Keratinocyte (primary cell): ENCODE measurements around the gene IGSF9. TPM values are rescaled to one million over a fixed set of nuclear protein-coding genes. Genes with fewer than 3 reads are reported as not detected.

Experiments used
- DNase-seq: peaks from one replicate; pipeline ENCODE4 v3.0.0-alpha.2; 2011; ENCODE audit warnings: low read depth, missing footprints, low spot score
- FAIRE-seq: peaks from 2 replicates; lab custom pipeline; 2011; peaks lifted over from hg19 to GRCh38; lab: Jason Lieb, UNC
- H2AFZ ChIP-seq: 2 replicates; pipeline ENCODE4 v1.6.0; 2012; ENCODE audit warnings: low read length, control low read depth, inconsistent platforms; ENCODE audit not compliant: control insufficient read depth
- H3K27ac ChIP-seq: 2 replicates; pipeline ENCODE4 v1.5.1; 2011; ENCODE audit warnings: low read length; ENCODE audit not compliant: control insufficient read depth, insufficient read depth
- H3K27me3 ChIP-seq: 3 replicates; pipeline ENCODE4 v1.6.0; 2011; ENCODE audit warnings: low read length; ENCODE audit not compliant: control insufficient read depth, insufficient read depth; ENCODE audit errors: extremely low read depth
- H3K36me3 ChIP-seq, 2 experiments: 2 replicates in 1 of 2; 3 replicates in 1 of 2; pipeline ENCODE4 v1.5.1; 2011; ENCODE audit warnings: low read length in 2 of 2, mild to moderate bottlenecking in 1 of 2; ENCODE audit not compliant: control insufficient read depth in 2 of 2, insufficient read depth in 2 of 2; ENCODE audit errors: extremely low read depth in 1 of 2
- H3K4me1 ChIP-seq: 3 replicates; pipeline ENCODE4 v1.5.1; 2011; ENCODE audit warnings: low read length; ENCODE audit not compliant: control insufficient read depth, insufficient read depth; ENCODE audit errors: extremely low read depth
- H3K4me2 ChIP-seq: 3 replicates; pipeline ENCODE4 v1.6.0; 2011; ENCODE audit warnings: low read depth, low read length; ENCODE audit not compliant: control insufficient read depth, insufficient read depth; ENCODE audit errors: extremely low read depth
- H3K4me3 ChIP-seq, 3 experiments: fragments of 200-600 bp in 1 of 3; sonication (generic) in 1 of 3; 2 replicates in 2 of 3; 3 replicates in 1 of 3; pipeline ENCODE4 v1.5.1; 2011 to 2016; ENCODE audit warnings: low read length in 3 of 3, mild to moderate bottlenecking in 3 of 3, control low read depth in 2 of 3, inconsistent platforms in 1 of 3, low read depth in 1 of 3, mixed read lengths in 1 of 3, mixed run types in 1 of 3, moderate library complexity in 1 of 3; ENCODE audit not compliant: control insufficient read depth in 2 of 3, insufficient read depth in 2 of 3; ENCODE audit errors: extremely low read depth in 1 of 3
- H3K79me2 ChIP-seq: 2 replicates; pipeline ENCODE4 v1.6.0; 2012; ENCODE audit warnings: low read length; ENCODE audit not compliant: control insufficient read depth, insufficient read depth
- H3K9ac ChIP-seq: 3 replicates; pipeline ENCODE4 v1.6.0; 2011; ENCODE audit warnings: low read length; ENCODE audit not compliant: control insufficient read depth, insufficient read depth; ENCODE audit errors: extremely low read depth
- H3K9me1 ChIP-seq: 3 replicates; pipeline ENCODE4 v1.6.0; 2011; ENCODE audit warnings: low read length; ENCODE audit not compliant: control insufficient read depth, insufficient read depth; ENCODE audit errors: extremely low read depth
- H3K9me3 ChIP-seq: 2 replicates; pipeline ENCODE4 v1.5.1; 2012; ENCODE audit warnings: low read depth, low read length; ENCODE audit not compliant: control insufficient read depth
- H4K20me1 ChIP-seq: 3 replicates; pipeline ENCODE4 v1.6.0; 2011; ENCODE audit warnings: low read length; ENCODE audit not compliant: control insufficient read depth, insufficient read depth; ENCODE audit errors: extremely low read depth
- EZH2 ChIP-seq: IDR thresholded peaks from one replicate; pipeline ENCODE4 v1.6.1; 2012; ENCODE audit warnings: inconsistent platforms, mild to moderate bottlenecking, low read length, moderate library complexity
- dilution Hi-C: fragments of 300-500 bp; cut with MboI; formaldehyde crosslinking; loops from one replicate; pipeline ENCODE4 v1.7.0; 2020; ENCODE audit warnings: low sequenced_read_pairs; ENCODE audit not compliant: extremely low pct_ligation_motif_present
- polyA plus RNA-seq, 5 experiments: library from polyadenylated mRNA; depleted of rRNA in 3 of 5; stranded (reverse) in 3 of 5; stranded (forward) in 1 of 5; unstranded in 1 of 5; fragments of >200 nt; gene quantifications; 1 replicate in 1 of 5; 2 replicates in 3 of 5; 3 replicates in 1 of 5; pipeline versions ENCODE4 v1.2.1 to v1.2.3, GENCODE V29; 2011 to 2012; ENCODE audit warnings: missing spikeins in 2 of 5, low read depth in 1 of 5, low replicate concordance in 1 of 5
- TF ChIP-seq, protein P1 (sequence below), 3 experiments: IDR thresholded peaks in 1 of 3; conservative IDR thresholded peaks in 1 of 3; optimal IDR thresholded peaks in 1 of 3; 2 replicates in 2 of 3; 3 replicates in 1 of 3; pipeline versions ENCODE3 to v1.5.1; 2011; ENCODE audit warnings: low read length in 3 of 3, mild to moderate bottlenecking in 3 of 3, moderate library complexity in 2 of 3, control low read depth in 1 of 3, inconsistent platforms in 1 of 3; ENCODE audit not compliant: insufficient read depth in 2 of 3; ENCODE audit errors: extremely low read depth in 1 of 3

IGSF9 gene
- polyA plus RNA-seq, 1 donor (not counting 4 experiments of a cell fraction or from before 2014, with no cell fraction given), result 4.2 TPM

GRCh38 chr1:159941141-159941540, 4.3 kb downstream of the IGSF9 start:
- Histone ChIP-seq H3K4me3 (no peak overlapping the region), H3K4me1 (peaks cover 74% of the 10 kb centered on the region), H3K27me3 (no peaks in the 10 kb centered on the region), H2AFZ (no peak overlapping the region), H3K79me2 (no peaks in the 10 kb centered on the region), H3K27ac (no peak overlapping the region), H3K36me3 (no peaks in the 10 kb centered on the region), H3K9me3 (no peaks in the 10 kb centered on the region), H3K9ac (no peak overlapping the region), H3K9me1 (no peaks in the 10 kb centered on the region), H3K4me2 (no peak overlapping the region), H4K20me1 (no peaks in the 10 kb centered on the region)
- dilution Hi-C loops, result no loop called here
- DNase-seq (no peak), FAIRE-seq (no peak)
- no peak for TF ChIP-seq EZH2
- TF ChIP-seq, protein P1, sequence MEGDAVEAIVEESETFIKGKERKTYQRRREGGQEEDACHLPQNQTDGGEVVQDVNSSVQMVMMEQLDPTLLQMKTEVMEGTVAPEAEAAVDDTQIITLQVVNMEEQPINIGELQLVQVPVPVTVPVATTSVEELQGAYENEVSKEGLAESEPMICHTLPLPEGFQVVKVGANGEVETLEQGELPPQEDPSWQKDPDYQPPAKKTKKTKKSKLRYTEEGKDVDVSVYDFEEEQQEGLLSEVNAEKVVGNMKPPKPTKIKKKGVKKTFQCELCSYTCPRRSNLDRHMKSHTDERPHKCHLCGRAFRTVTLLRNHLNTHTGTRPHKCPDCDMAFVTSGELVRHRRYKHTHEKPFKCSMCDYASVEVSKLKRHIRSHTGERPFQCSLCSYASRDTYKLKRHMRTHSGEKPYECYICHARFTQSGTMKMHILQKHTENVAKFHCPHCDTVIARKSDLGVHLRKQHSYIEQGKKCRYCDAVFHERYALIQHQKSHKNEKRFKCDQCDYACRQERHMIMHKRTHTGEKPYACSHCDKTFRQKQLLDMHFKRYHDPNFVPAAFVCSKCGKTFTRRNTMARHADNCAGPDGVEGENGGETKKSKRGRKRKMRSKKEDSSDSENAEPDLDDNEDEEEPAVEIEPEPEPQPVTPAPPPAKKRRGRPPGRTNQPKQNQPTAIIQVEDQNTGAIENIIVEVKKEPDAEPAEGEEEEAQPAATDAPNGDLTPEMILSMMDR (optimal IDR thresholded peaks at IDR 0.05 in 1 of 3, IDR thresholded peaks at IDR 0.05 in 1 of 3, conservative IDR thresholded peaks at IDR 0.05 in 1 of 3; ENCODE audit: extremely low read depth in 1 of 3, insufficient read depth in 2 of 3, low read length in 3 of 3), result no peak

- dilution Hi-C loops, result no loop called here
- H3K4me3 ChIP-seq, result no peak overlapping the region
- peaks cover 0 to 3% of the 10 kb centered on the region in 2 experiments for H3K36me3 ChIP-seq
- DNase-seq (no peak), FAIRE-seq (no peak)
- H4K20me1 ChIP-seq, result no peaks in the 10 kb centered on the region
- peaks cover 72% of the 10 kb centered on the region for H3K4me1 ChIP-seq
- no peak overlapping the region for H3K4me2 ChIP-seq
- no peaks in the 10 kb centered on the region for H3K9me1 ChIP-seq
- H3K9ac ChIP-seq, result no peak overlapping the region
- no peak overlapping the region for H2AFZ ChIP-seq
- no peak for TF ChIP-seq EZH2
- H3K27me3 ChIP-seq, result no peaks in the 10 kb centered on the region
- H3K27ac ChIP-seq, result no peak overlapping the region
- H3K79me2 ChIP-seq, result no peaks in the 10 kb centered on the region
- H3K9me3 ChIP-seq, result no peaks in the 10 kb centered on the region
Observed at GRCh38 chr1:159940006-159940620, 5.3 kb downstream of the IGSF9 start.

DNA sequence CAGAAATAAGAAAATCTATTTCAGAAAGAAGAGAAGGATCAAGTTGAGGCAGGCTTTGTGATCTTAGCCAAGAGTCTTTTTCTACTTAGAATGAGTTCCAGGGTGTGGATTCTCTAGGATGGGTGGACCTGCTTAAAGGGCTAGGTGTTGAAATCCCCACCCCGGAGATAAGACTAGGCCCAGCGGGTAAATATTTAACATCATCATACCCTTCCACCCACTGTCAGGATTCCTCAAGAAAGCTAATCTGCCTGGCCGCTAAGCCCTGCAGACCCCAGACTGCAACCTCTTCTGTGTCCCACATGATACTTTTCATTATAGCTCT, 5.8 kb downstream of the IGSF9 start:
- H2AFZ ChIP-seq, result no peak overlapping the region
- H3K36me3 ChIP-seq, result peaks cover 0 to 4% of the 10 kb centered on the region in 2 experiments
- H3K9me3 ChIP-seq, result no peaks in the 10 kb centered on the region
- H3K79me2 ChIP-seq, result no peaks in the 10 kb centered on the region
- no peak overlapping the region for H3K9ac ChIP-seq
- H3K4me2 ChIP-seq, result no peak overlapping the region
- H3K9me1 ChIP-seq, result no peaks in the 10 kb centered on the region
- peaks cover 69% of the 10 kb centered on the region for H3K4me1 ChIP-seq
- no peak for FAIRE-seq
- H3K27me3 ChIP-seq, result no peaks in the 10 kb centered on the region
- TF ChIP-seq, protein P1 (optimal IDR thresholded peaks at IDR 0.05 in 1 of 3, IDR thresholded peaks at IDR 0.05 in 1 of 3, conservative IDR thresholded peaks at IDR 0.05 in 1 of 3; ENCODE audit: extremely low read depth in 1 of 3, insufficient read depth in 2 of 3, low read length in 3 of 3), result no peak
- no peak for TF ChIP-seq EZH2
- H3K4me3 ChIP-seq, result no peak overlapping the region
- DNase-seq, result no peak
- dilution Hi-C loops, result no loop called here
- no peaks in the 10 kb centered on the region for H4K20me1 ChIP-seq
- no peak overlapping the region for H3K27ac ChIP-seq
